Adrenal gland (tissue), 5 donors: ENCODE data around the gene C11orf86.

ENCODE experiments used
- POLR2A ChIP-seq, 2 donors: fragments of 450-650 bp; IDR thresholded peaks; one replicate each; pipeline ENCODE4 v1.6.1; 2017; ENCODE audit warnings: antibody characterized with exemption in 2 of 2, mild to moderate bottlenecking in 2 of 2, moderate library complexity in 1 of 2
- TF ChIP-seq, protein P1 (sequence below), 6 experiments: fragments of 450-650 bp in 4 of 6; fragments of 200-600 bp in 2 of 6; sonication (generic) in 1 of 6; IDR thresholded peaks; 1 replicate in 5 of 6; 2 replicates in 1 of 6; pipeline versions ENCODE4 v1.5.1 to v1.8.0; 2016 to 2021; ENCODE audit warnings: antibody characterized with exemption in 6 of 6, mild to moderate bottlenecking in 2 of 6, moderate library complexity in 1 of 6
- donor health status: DM: no; HTN: no; CAD: no.

DNA sequence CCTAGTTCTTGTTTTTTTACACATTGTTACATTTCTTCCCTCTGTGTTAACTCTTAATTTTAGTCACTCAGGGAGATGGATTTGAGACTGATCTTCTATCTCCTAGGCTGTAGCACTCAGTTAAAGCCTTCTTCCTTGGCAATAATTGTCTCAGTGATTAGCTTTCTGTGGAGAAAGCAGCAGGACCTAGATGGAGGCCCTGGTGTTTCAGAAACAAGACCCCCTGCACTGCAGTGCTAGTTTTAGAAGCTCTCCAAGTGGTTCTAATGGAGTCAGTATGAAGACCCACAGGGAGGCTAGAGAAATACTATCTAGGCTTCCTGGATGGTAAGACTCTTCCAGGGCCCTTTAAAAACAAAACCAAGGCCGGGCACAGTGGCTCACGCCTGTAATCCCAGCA, 12.9 kb upstream of the C11orf86 start:
- TF ChIP-seq, protein P1, sequence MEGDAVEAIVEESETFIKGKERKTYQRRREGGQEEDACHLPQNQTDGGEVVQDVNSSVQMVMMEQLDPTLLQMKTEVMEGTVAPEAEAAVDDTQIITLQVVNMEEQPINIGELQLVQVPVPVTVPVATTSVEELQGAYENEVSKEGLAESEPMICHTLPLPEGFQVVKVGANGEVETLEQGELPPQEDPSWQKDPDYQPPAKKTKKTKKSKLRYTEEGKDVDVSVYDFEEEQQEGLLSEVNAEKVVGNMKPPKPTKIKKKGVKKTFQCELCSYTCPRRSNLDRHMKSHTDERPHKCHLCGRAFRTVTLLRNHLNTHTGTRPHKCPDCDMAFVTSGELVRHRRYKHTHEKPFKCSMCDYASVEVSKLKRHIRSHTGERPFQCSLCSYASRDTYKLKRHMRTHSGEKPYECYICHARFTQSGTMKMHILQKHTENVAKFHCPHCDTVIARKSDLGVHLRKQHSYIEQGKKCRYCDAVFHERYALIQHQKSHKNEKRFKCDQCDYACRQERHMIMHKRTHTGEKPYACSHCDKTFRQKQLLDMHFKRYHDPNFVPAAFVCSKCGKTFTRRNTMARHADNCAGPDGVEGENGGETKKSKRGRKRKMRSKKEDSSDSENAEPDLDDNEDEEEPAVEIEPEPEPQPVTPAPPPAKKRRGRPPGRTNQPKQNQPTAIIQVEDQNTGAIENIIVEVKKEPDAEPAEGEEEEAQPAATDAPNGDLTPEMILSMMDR (IDR thresholded peaks at IDR 0.05) = no peak
- TF ChIP-seq POLR2A (IDR thresholded peaks at IDR 0.05) = no peak
